HUES48 (cell line): ENCODE data around the gene EFCAB3.
"Not testable (repeated sequence)": the region's sequence is repeated elsewhere in the genome, so short reads cannot be mapped to it uniquely, and the experiment has no call there.

Source experiments
- H3K27ac ChIP-seq: one replicate; pipeline ENCODE4 v1.7.0; 2013; ENCODE audit warnings: low read depth, low read length, inconsistent platforms
- H3K27me3 ChIP-seq: 2 replicates; pipeline ENCODE4 v1.6.1; 2013; ENCODE audit warnings: mild to moderate bottlenecking, low read length; ENCODE audit not compliant: control insufficient read depth, insufficient read depth
- H3K36me3 ChIP-seq: 2 replicates; pipeline ENCODE4 v1.6.1; 2013; ENCODE audit warnings: low read length; ENCODE audit not compliant: control insufficient read depth, insufficient read depth
- H3K4me1 ChIP-seq: 2 replicates; pipeline ENCODE4 v1.6.1; 2013; ENCODE audit warnings: mild to moderate bottlenecking, low read length; ENCODE audit not compliant: control insufficient read depth, insufficient read depth
- H3K4me3 ChIP-seq: 2 replicates; pipeline ENCODE4 v1.5.1; 2013; ENCODE audit warnings: mild to moderate bottlenecking, low read depth, low read length
- H3K9ac ChIP-seq: 2 replicates; pipeline ENCODE4 v1.6.1; 2013; ENCODE audit warnings: mild to moderate bottlenecking, low read depth, low read length, moderate library complexity
- H3K9me3 ChIP-seq: 2 replicates; pipeline ENCODE4 v1.6.1; 2013; ENCODE audit warnings: low read length; ENCODE audit not compliant: control insufficient read depth, insufficient read depth

EFCAB3 gene

DNA sequence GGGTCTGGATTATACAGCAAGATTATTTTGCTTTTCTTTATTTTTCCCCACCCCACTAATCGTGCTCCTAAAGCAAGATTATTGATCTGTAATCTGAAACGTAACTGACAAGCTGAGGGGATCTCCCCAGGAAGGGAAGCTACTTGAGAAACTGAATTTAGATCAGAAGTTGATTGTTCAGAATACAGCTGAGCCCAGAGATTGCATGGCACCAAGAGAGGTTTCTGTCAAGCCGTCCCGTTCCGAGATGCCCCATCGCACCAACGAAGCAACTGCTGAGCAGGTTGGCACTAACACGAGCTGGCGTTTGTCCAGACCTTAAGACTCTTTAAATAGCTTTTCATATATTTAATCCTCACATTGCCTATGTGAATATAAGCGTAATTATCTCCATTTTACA is 78.1 kb downstream of the EFCAB3 start:
- H3K4me1 ChIP-seq, H3K9me3 ChIP-seq, H3K9ac ChIP-seq, H3K36me3 ChIP-seq, H3K27me3 ChIP-seq, H3K27ac ChIP-seq, H3K4me3 ChIP-seq: not testable (repeated sequence)

DNA sequence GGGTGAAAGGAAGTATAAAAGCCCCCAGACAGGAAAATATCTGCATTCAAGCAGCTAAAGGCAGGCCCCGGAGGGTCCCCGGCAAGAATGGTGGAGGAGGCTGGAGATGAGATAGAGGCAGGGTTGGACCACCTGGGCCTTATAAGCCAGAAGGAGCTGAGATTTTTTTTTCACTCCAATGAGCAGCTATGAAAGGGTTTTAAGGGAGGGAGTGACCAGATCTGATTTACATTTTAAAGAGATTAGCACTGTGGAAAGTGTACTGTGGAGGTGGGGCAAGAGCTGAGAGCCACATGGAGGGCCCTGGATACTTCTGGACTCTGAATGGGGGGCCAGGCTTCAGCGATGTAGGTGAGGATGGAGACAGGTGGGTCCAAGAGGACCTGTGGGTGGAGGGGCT is 84.1 kb downstream of the EFCAB3 start:
- H3K9ac ChIP-seq, H3K27me3 ChIP-seq, H3K36me3 ChIP-seq, H3K9me3 ChIP-seq, H3K4me1 ChIP-seq, H3K4me3 ChIP-seq, H3K27ac ChIP-seq: not testable (repeated sequence)

- H3K9me3 ChIP-seq, H3K27me3 ChIP-seq, H3K27ac ChIP-seq, H3K9ac ChIP-seq, H3K4me3 ChIP-seq, H3K4me1 ChIP-seq, H3K36me3 ChIP-seq: not testable (repeated sequence)
These were observed 84.9 kb downstream of the EFCAB3 start for GRCh38 chr17:62465271-62465670.
